HepG2 (cell line): ENCODE measurements around the gene GSTT2B. TPM values are rescaled to one million over a fixed set of nuclear protein-coding genes. Genes with fewer than 3 reads are reported as not detected.

Experiments used
- ATAC-seq: fragments of 200-7000 bp; cut with Tn5 transposase; 3 replicates; pipeline ENCODE4 v1.9.1; 2020; ENCODE audit warnings: mild to moderate bottlenecking, moderate library complexity
- BruUV-seq: library from RNA; stranded (reverse); fragments of 400-500 nt; replicated peaks from 2 replicates; lab custom pipeline; 2021; lab: Mats Ljungman, UMichigan
- CTCF ChIA-PET: fragments of 300-600 bp; formaldehyde crosslinking; extraction: SDS; loops from one replicate; lab custom pipeline; 2021; ENCODE audit warnings: low total read pairs, inconsistent platforms, low intra/inter-chr PET ratio; lab: Yijun Ruan, JAX
- POLR2A ChIA-PET: fragments of 350-600 bp; sonication (Branson Sonifier 250); formaldehyde crosslinking; loops from one replicate; lab custom pipeline; 2020; ENCODE audit warnings: antibody characterized with exemption, inconsistent platforms; lab: Yijun Ruan, JAX
- DNase-seq: peaks from one replicate; pipeline ENCODE4 v3.0.0-alpha.2; 2015; ENCODE audit warnings: low spot score
- FAIRE-seq: peaks from 3 replicates; lab custom pipeline; 2011; peaks lifted over from hg19 to GRCh38; lab: Jason Lieb, UNC
- H2AFZ ChIP-seq: one replicate; pipeline ENCODE4 v1.6.1; 2011; ENCODE audit warnings: low read length, inconsistent platforms
- H3K27ac ChIP-seq: fragments of 300-600 bp; 3 replicates; pipeline ENCODE4 v1.8.0; 2011; ENCODE audit warnings: mixed run types, mild to moderate bottlenecking, mixed read lengths, low read length, inconsistent platforms; ENCODE audit not compliant: insufficient read depth; ENCODE audit errors: extremely low read length
- H3K27me3 ChIP-seq, 2 experiments: fragments of 200-600 bp in 1 of 2; 2 replicates in 1 of 2; 3 replicates in 1 of 2; pipeline versions ENCODE4 v1.6.0 to v1.8.0; 2011; ENCODE audit warnings: low read length in 2 of 2, mild to moderate bottlenecking in 2 of 2, moderate library complexity in 2 of 2, inconsistent platforms in 1 of 2; ENCODE audit not compliant: insufficient read depth in 2 of 2, control insufficient read depth in 1 of 2
- H3K36me3 ChIP-seq, 2 experiments: fragments of 200-600 bp in 1 of 2; replicated peaks in 1 of 2; 2 replicates in 1 of 2; 3 replicates in 1 of 2; pipeline versions ENCODE4 v1.5.1 to v1.8.0; 2011; ENCODE audit warnings: low read length in 2 of 2, inconsistent platforms in 1 of 2; ENCODE audit not compliant: insufficient read depth in 2 of 2, control insufficient read depth in 1 of 2
- H3K4me1 ChIP-seq: 2 replicates; pipeline ENCODE4 v1.5.1; 2012; ENCODE audit warnings: low read length, inconsistent platforms; ENCODE audit not compliant: insufficient read depth
- H3K4me2 ChIP-seq: 2 replicates; pipeline ENCODE4 v1.6.0; 2011; ENCODE audit warnings: low read depth, low read length, inconsistent platforms
- H3K4me3 ChIP-seq, 3 experiments: fragments of 200-600 bp in 1 of 3; sonication (generic), shearing (Covaris generic) in 1 of 3; replicated peaks in 1 of 3; 2 replicates each; pipeline ENCODE4 v1.5.1; 2011 to 2016; ENCODE audit warnings: low read length in 3 of 3, inconsistent platforms in 2 of 3, low read depth in 2 of 3, mild to moderate bottlenecking in 2 of 3, control low read depth in 1 of 3, mixed read lengths in 1 of 3; ENCODE audit not compliant: insufficient read depth in 1 of 3
- H3K79me2 ChIP-seq: one replicate; pipeline ENCODE4 v1.6.1; 2011; ENCODE audit warnings: low read length, inconsistent platforms; ENCODE audit not compliant: insufficient read depth
- H3K9ac ChIP-seq: 2 replicates; pipeline ENCODE4 v1.6.0; 2011; ENCODE audit warnings: mild to moderate bottlenecking, low read depth, low read length, inconsistent platforms; ENCODE audit not compliant: insufficient read depth
- H3K9me3 ChIP-seq: 2 replicates; pipeline ENCODE4 v1.5.1; 2012; ENCODE audit warnings: mild to moderate bottlenecking, low read length
- H4K20me1 ChIP-seq: 2 replicates; pipeline ENCODE4 v1.6.0; 2011; ENCODE audit warnings: inconsistent platforms, mild to moderate bottlenecking, low read length, moderate library complexity; ENCODE audit not compliant: insufficient read depth
- CENPBD1 ChIP-seq: sonication (generic); formaldehyde crosslinking; IDR thresholded peaks from 2 replicates; pipeline ENCODE4 v1.8.0; 2022; ENCODE audit warnings: missing genetic modification reagents, low read depth, mild to moderate bottlenecking, borderline replicate concordance
- ELF1 ChIP-seq: sonication (generic); formaldehyde crosslinking; IDR thresholded peaks from 2 replicates; pipeline ENCODE4 v1.4.0; 2020; ENCODE audit warnings: missing genetic modification reagents
- HNRNPL ChIP-seq: fragments of 200-400 bp; formaldehyde crosslinking; IDR thresholded peaks from 2 replicates; pipeline ENCODE4 v1.6.1; 2017; ENCODE audit warnings: mild to moderate bottlenecking, low read depth, low read length
- KDM5B ChIP-seq: sonication (generic); formaldehyde crosslinking; IDR thresholded peaks from 2 replicates; pipeline ENCODE4 v1.4.0; 2020; ENCODE audit warnings: missing genetic modification reagents, mild to moderate bottlenecking, borderline replicate concordance
- NFE2L2 ChIP-seq: fragments of 150-350 bp; IDR thresholded peaks from 2 replicates; pipeline ENCODE4 v1.6.1; 2014; ENCODE audit warnings: low read length
- SMAD9 ChIP-seq: sonication (generic); formaldehyde crosslinking; IDR thresholded peaks from 2 replicates; pipeline ENCODE4 v1.5.1; 2020; ENCODE audit warnings: mild to moderate bottlenecking, missing genetic modification reagents
- TBX3 ChIP-seq: fragments of 450-650 bp; IDR thresholded peaks from 2 replicates; pipeline ENCODE4 v1.6.1; 2017; ENCODE audit warnings: antibody characterized with exemption, mild to moderate bottlenecking, inconsistent platforms, borderline replicate concordance
- TEF ChIP-seq: sonication (generic); formaldehyde crosslinking; IDR thresholded peaks from 2 replicates; pipeline ENCODE4 v1.5.0; 2020; ENCODE audit warnings: missing genetic modification reagents
- TFDP2 ChIP-seq: sonication (generic); formaldehyde crosslinking; IDR thresholded peaks from 2 replicates; pipeline ENCODE4 v1.4.0; 2020; ENCODE audit warnings: missing genetic modification reagents
- ZBTB34 ChIP-seq: sonication (generic); formaldehyde crosslinking; IDR thresholded peaks from 2 replicates; pipeline ENCODE4 v1.8.0; 2022; ENCODE audit warnings: mild to moderate bottlenecking, missing genetic modification reagents
- ZBTB42 ChIP-seq: sonication (generic); formaldehyde crosslinking; IDR thresholded peaks from 2 replicates; pipeline ENCODE4 v1.5.0; 2020; ENCODE audit warnings: mild to moderate bottlenecking, missing genetic modification reagents
- ZBTB7B ChIP-seq: sonication (generic); formaldehyde crosslinking; IDR thresholded peaks from 2 replicates; pipeline ENCODE4 v1.4.0; 2020; ENCODE audit warnings: missing genetic modification reagents
- ZEB1 ChIP-seq: IDR thresholded peaks from 2 replicates; pipeline ENCODE4 v1.6.1; 2012; ENCODE audit warnings: mild to moderate bottlenecking, low read depth, inconsistent platforms; ENCODE audit not compliant: insufficient replicate concordance
- ZNF547 ChIP-seq: sonication (generic); formaldehyde crosslinking; IDR thresholded peaks from 2 replicates; pipeline ENCODE4 v1.5.1; 2020; ENCODE audit warnings: mild to moderate bottlenecking, missing genetic modification reagents
- ZNF552 ChIP-seq: sonication (generic); formaldehyde crosslinking; IDR thresholded peaks from 2 replicates; pipeline ENCODE4 v1.9.0; 2022; ENCODE audit warnings: missing genetic modification reagents, mild to moderate bottlenecking, borderline replicate concordance
- ZNF878 ChIP-seq: sonication (generic); formaldehyde crosslinking; IDR thresholded peaks from 2 replicates; pipeline ENCODE4 v1.8.1; 2023; ENCODE audit warnings: mild to moderate bottlenecking, missing genetic modification reagents, moderate library complexity
- WGBS: methylation state at CpG from one replicate; pipeline ENCODE4 v1.1.6; 2017; ENCODE audit warnings: low lambda C conversion rate; 5-methylcytosine and 5-hydroxymethylcytosine counted together
- in situ Hi-C: cut with HindIII; loops from 2 replicates; pipeline ENCODE4 v1.10.0; 2017; ENCODE audit warnings: low pct_unique_long_range_greater_than_20kb; ENCODE audit not compliant: extremely low pct_ligation_motif_present
- intact Hi-C: fragments of 100-400 bp; cut with micrococcal nuclease; formaldehyde crosslinking; loops from one replicate; pipeline ENCODE4 v1.10.0; 2022; ENCODE audit not compliant: unreplicated experiment
- polyA plus RNA-seq, 8 experiments: library from polyadenylated mRNA; depleted of rRNA in 3 of 8; stranded (reverse) in 7 of 8; unstranded in 1 of 8; fragments of >200 nt; fragmentation: Illumina TruSeq in 4 of 8; extraction: Trizol in 4 of 8; gene quantifications; 2 replicates each; pipeline versions ENCODE4 v1.2.1 to v1.2.3, GENCODE V29; 2011 to 2016; ENCODE audit warnings: low read depth in 4 of 8, missing spikeins in 1 of 8, mixed read lengths in 1 of 8; ENCODE audit not compliant: insufficient read depth in 1 of 8
- total RNA-seq, 5 experiments: library from RNA; depleted of rRNA; stranded (reverse); fragments of >200 nt; fragmentation: Illumina TruSeq; extraction: Trizol; gene quantifications; 2 replicates each; pipeline ENCODE4 v1.2.3, GENCODE V29; 2016; ENCODE audit warnings: low read depth in 1 of 5

GSTT2B gene
- total and polyA plus RNA-seq, 2 of the 13 experiments (the other 11 are each of a cell fraction or from before 2014, with no cell fraction given), result 1.5 to 3.9 TPM

- Histone ChIP-seq H3K27ac (peak overlapping the region; percentile 87), H3K9me3 (no peaks in the 10 kb centered on the region), H3K4me2 (peak overlapping the region; percentile 86), H3K79me2 (peaks cover 29% of the 10 kb centered on the region), H4K20me1 (no peaks in the 10 kb centered on the region; the same call in 1 of the 2 replicates), H3K36me3 (no peaks in the 10 kb centered on the region), H3K4me3 (peak overlapping the region; percentile 17 to 95 (median 18); a peak in 5 of 6 replicates), H3K9ac (peak overlapping the region; percentile 73), H2AFZ (peak overlapping the region; percentile 32), H3K27me3 (no peaks in the 10 kb centered on the region; a peak in 1 of 5 replicates), H3K4me1 (peaks cover 68% of the 10 kb centered on the region)
- no TSS peak for BruUV-seq
- CTCF ChIA-PET, result no interaction called here
- WGBS, result 11% methylated on average over 7 of the region's 7 CpGs
- peak; percentile 97 for DNase-seq
- peak; percentile 26 for ATAC-seq
- peak; percentile 96 for FAIRE-seq
- intact Hi-C loops (no loop called here), in situ Hi-C loops (loop anchor here (5.0 kb wide), 1 partner anchor 72 kb away; no protein-coding TSS in a partner anchor)
- POLR2A ChIA-PET, result interaction anchor here (1.0 to 2.5 kb wide), 10 partner anchors 8 to 152 kb away, joined by 3 to 17 read pairs (median 5); partner anchors contain the start of genes MIF and SLC2A11
- TF ChIP-seq ZBTB34 (CRISPR knock-in tag) (no peak), TEF (CRISPR knock-in tag) (no peak; the same call in 1 of the 2 replicates), CENPBD1 (CRISPR knock-in tag) (no peak), ZBTB7B (CRISPR knock-in tag) (peak; percentile 95), HNRNPL (peak; percentile 66), TBX3 (no peak), ZNF552 (no peak), TFDP2 (CRISPR knock-in tag) (0 out of 2 replicates have a peak, but pooled peaks have one; percentile 26), ZBTB42 (CRISPR knock-in tag) (no peak), ZNF547 (no peak), ZNF878 (CRISPR knock-in tag) (0 out of 2 replicates have a peak, but pooled peaks have one; percentile 38), KDM5B (CRISPR knock-in tag) (no peak), ZEB1 (no peak), NFE2L2 (no peak), SMAD9 (CRISPR knock-in tag) (no peak), ELF1 (peak; percentile 33; the same call in 1 of the 2 replicates)
Measured at GRCh38 chr22:24009227-24010017, 48.4 kb upstream of the GSTT2B start.
